KBM-7 (cell line): Measurements from ENCODE around the gene TULP3.

Experiments used
- DNase-seq: peaks from one replicate; pipeline ENCODE4 v3.0.0-alpha.2; 2015
- in situ Hi-C: fragments of 300-500 bp; cut with MboI; formaldehyde crosslinking; loops from 2 replicates; pipeline ENCODE4 v1.14.3; 2020; ENCODE audit warnings: low sequenced_read_pairs, low pct_unique_long_range_greater_than_20kb, mixed read lengths

Gene TULP3

DNA sequence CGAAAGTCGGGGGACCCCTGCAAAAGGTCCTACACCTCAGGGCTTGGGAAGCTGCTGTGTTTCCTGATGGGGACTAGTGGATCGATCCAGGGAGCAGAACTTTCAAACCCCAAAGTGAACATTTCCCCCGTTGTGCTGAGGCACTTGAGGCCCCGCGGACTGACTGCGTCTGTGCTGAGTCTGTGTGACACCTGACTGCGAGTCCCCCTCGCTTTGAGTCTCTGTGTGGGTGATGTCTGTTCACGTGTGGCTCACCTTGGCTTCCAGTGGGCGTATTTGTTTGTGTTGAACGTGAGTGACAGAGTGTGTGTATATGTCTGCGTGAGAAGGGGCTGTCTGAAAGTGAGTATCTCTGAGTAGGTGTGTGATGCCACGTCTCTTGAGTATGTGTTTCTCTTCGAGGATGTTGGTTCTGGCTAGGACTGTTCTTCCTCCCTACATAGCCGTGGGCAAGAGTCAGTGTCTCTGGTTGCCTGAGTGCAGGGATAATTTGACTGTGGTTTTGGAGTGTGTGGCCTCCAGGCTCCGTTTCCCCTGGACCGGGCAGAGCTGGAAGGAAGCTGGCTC, 69.8 kb downstream of the TULP3 start:
- DNase-seq, result peak; percentile 41
- in situ Hi-C loops, result no loop called here

DNA sequence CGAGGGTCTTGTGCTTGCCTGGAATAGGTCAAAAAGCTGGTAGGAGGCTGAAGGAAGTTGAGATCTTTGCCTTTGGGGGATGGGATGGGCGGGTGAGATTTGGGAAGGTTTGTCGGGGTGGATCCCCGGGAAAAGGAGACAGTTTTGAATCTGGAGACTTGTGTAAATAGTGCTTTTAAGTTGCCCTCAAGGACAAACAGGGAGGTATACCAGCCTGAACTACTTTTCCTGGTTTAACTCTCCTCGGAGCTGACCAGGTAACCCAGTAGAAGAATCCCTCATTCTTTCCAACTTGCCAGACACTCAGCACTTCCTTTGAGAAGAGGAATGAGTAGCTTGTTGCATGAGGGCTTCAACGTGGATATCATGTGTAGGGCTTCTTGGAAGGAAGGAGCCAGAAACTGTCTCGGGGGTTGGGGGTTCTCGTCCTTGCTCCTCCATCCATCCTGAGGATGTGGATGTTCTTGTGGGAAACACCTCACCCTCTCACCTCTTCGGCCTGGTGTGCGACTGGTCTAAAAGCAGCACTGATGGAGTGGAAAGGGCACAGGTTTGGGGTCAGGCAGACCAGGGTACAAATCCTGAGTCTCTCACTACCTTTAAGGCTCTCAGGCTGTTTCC, 70.4 kb downstream of the TULP3 start:
- in situ Hi-C loops, result no loop called here
- peak; percentile 12 for DNase-seq

DNA sequence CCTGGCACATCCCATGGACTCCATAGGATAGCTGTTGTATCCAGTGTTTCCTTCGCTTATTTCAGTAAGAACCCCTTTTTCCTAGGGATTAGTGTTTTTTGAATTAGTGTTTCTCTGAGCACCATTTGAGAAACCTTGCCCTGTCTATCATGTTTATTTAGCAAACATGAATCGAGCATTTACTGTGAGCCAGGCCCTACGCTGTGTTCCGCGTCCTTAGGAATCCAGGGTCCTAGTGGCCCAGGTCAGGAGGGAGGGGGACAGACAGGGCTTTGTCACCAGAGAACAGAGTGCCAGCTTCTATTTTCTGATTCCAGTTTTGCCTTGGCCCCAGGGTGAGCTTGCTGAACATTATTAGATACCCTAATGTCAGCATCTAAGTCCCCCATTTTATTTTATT, 71.0 kb downstream of the TULP3 start:
- DNase-seq, result no peak
- in situ Hi-C loops, result no loop called here

DNA sequence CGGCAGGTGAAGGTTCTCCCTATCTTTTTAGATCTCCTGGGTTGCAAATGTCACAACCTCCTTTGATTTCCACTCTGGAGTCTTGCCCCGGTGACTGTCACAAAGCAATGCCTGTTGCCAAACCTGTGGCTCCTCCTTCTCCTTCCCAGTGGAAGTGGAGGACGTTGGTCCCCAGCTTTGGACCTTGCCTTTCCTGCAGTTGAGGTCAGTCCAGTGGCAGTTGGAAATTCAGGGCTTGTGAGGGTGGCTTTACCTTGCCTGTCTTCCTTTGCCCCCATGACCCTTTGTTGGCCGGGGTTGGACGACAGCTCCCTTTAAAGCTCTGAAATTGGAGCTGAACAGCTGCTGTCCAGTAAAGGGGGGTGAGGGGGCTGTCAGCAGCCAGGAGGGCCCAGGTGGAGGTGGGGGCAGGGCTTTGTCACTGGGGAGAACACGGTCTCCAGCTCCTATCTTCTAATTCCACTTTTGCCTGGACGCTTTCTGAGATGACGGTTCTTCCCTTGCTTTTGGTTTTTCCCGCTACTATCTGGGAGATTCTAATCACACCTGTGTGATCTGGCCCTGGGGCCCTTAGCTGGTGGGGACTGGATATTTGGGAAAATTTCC, 72.6 kb downstream of the TULP3 start:
- no peak for DNase-seq
- in situ Hi-C loops, result no loop called here

DNA sequence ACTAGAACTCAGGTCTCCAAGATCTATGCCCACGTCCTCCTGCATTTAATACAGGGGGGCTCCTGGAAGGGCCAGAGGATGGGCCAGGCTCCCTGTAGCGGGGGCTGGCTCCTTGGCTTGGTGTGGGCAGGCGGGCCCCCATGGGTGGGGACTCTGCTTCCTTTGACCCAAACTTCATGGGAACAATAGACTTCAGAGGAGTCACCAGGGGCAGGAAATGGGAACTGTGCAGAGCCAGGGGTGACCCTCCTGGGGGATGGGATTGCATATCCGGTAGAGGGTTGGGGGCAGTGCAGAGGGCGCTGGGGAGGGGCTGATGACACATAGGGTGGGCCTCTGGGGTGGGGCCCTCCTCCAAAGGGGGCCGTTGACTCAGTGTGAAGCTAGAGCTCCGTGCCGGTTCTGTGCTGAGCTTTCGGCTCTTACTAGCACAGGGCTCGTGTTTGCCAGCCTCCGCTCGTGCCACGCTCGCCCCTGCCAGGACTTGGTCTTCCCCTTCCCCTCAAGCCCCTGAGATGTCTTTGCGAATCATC, 73.1 kb downstream of the TULP3 start:
- no peak for DNase-seq

DNA sequence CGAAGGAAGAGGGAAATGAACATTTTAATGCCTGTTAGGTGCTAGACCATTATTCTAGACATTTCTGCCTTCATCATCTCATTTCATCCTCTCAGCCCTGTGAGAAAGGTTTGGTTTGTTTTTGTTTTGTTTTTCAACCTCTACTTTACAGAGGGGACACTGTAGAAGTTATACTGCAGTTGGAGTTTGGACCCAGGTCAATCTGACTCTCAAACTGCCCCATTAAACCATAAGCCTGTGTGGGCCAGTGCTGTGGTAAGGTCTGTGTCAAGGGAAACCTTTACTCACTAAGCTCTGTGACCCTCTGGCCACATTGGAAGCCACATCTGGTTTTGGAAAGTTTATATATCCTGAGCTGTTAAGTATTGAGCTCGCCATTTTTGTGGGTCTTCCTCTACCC, 77.0 kb downstream of the TULP3 start:
- no peak for DNase-seq
- in situ Hi-C loops, result no loop called here

More for the DNA sequence above, 73.1 kb downstream of the TULP3 start:
- in situ Hi-C loops, result no loop called here

DNA sequence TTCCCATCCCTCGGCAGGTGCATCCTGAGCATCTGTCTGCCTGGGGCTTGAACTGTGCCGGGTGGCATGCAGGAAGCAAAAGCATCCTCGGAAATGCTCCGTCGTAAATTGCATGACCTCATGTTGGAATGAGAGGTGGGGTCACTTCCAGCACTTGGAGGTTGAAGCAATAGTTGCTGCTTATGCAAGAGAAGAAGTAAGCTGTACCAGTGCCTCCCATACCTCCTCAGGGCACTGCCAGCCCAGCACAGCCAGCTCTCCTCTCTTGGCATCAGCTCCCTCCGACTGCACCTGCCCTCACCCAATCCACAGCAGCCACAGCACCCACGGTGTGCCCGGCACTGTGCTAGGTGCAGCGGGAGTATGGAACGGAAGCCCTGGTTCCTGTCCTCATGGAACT, 80.1 kb downstream of the TULP3 start:
- in situ Hi-C loops, result no loop called here
- no peak for DNase-seq

DNA sequence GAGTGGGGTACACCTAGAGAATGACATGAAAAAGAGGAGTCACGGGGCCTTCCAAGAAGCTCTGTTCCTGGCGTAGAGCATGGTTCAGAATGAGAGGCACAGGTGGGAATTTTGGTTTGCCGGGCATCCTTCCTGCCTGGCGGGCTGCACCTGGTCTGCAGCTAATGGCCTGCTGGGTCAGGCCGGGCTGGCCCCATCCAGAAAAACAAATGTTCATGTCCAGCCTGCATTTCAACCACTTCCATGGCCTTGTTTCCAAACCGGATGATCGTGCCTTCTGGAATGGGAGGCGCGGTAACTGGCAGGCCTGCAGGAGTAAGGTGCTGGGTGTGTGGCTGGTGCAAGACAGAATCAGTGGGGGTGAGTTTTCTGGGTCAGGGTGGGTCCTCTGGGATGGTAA, 82.9 kb downstream of the TULP3 start:
- no peak for DNase-seq
- in situ Hi-C loops, result no loop called here

DNA sequence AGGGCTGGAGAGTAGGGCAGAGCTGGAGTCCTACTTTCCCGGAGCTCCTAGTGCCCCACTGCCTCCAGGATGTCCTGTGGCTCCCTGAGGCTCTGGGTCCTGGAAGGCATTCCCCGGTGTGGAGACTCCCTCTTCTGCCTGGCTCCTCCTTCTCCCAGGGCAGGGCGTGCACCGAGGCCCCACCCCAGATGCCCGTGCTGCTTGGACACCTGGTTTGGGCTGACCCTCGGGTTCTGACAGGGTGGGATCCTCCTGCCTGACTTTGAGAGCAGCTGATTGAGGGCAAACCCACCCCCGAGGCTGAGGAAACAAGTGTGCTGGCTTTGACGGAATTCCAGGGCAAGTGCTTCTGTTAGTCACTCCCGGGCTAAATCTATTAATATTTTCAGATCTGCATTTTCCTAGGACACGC, 83.9 kb downstream of the TULP3 start:
- DNase-seq, result no peak
- in situ Hi-C loops, result no loop called here

DNA sequence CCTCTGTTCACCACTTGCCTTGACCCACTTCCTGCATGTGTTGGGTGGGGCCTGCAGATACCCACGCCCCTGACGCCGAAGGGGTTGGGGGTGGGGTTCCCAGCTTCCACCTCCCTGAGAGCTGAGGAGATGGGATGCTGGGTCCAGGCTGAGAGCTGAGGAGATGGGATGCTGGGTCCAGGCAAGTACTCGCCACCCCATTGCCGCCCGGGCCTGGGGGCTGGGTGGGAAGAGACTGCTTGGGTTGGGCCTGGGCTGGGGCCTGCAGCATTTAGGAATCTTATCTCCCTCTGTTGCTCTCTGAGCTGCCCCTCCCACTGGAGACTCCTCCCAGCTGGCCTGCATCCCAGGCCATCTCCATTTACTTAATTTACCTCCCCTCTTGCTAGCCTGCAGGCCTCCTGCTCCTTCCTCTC, 85.9 kb downstream of the TULP3 start:
- DNase-seq, result no peak

DNA sequence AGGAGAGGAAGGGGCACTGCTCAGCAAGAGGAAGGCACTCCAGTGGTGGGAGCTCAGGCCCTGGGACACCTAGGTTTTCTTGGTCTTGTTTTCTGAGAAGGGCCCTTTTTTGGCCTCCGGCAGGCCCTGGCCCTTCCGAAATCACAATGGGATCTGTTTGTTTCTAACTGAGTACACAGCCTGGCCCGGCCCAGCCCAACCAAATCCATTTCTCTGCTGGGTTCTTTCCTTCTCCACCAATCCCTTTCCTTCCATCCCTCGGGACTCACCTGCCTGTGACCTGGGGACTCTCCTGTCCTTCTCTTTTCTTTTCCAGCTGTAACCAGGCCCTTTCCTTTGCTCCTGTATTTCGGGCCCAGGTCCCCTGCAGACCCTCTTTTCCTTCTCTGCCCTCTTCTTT, 87.1 kb downstream of the TULP3 start:
- in situ Hi-C loops, result no loop called here
- DNase-seq, result no peak

More for the DNA sequence above, 85.9 kb downstream of the TULP3 start:
- in situ Hi-C loops, result no loop called here

DNA sequence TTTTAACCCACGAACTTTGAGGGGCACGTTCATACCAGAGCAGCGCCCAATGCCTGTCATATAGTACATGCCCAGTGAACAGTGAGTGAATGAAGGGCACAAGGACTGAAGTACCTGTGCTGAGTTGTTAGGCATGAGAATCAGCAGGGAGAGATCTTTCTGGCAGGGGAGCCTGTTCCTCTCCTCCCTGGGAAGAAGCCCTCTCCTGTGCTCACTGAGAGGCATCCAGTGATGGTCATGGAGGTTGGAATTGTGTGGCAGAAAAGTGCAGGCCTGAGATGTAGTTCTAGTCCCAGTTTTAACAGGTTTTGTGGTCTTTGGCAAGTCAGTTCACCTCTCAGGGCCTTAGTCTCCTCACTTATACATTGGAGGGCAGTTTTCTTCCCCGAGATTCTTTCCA, 89.1 kb downstream of the TULP3 start:
- DNase-seq, result no peak
- in situ Hi-C loops, result no loop called here

DNA sequence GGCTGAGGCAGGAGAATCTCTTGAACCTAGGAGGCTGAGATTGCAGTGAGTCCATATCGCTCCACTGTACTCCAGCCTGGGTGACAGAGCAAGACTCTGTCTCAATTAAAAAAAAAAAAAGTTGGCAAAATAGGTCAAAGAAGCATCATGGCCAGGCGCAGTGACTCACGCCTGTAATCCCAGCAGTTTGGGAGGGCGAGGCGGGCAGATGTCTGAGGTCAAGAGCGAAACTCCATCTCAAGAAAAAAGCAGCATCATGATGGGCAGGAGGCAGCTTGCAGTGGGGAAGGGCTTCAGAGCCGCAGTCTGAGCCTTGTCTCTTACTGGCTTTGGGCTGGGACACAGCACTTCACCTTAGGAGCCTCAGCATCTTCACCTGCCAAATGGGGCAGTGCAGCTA, 89.9 kb downstream of the TULP3 start:
- in situ Hi-C loops, result no loop called here

DNA sequence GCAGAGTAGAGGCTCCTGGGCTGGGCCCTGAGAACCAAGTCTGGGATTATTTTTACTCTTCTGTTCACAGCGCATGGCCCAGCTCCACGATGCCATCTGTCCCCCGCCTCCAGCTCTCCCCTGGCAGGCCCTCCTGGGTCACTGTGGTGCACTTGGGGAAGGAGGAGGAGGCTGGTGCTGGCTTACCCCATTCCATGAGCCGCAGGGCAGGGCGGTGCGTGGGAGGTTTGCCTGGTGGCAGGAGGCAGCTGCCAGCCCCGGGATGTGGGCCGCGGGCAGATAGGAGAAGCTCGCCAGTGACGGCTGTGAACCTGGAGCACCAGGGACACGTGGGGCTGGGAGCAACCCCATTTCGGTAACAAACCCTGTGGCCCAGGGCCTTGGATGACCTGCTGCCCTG, 91.7 kb downstream of the TULP3 start:
- no peak for DNase-seq
- in situ Hi-C loops, result no loop called here

More for the DNA sequence above, 89.9 kb downstream of the TULP3 start:
- no peak for DNase-seq

DNA sequence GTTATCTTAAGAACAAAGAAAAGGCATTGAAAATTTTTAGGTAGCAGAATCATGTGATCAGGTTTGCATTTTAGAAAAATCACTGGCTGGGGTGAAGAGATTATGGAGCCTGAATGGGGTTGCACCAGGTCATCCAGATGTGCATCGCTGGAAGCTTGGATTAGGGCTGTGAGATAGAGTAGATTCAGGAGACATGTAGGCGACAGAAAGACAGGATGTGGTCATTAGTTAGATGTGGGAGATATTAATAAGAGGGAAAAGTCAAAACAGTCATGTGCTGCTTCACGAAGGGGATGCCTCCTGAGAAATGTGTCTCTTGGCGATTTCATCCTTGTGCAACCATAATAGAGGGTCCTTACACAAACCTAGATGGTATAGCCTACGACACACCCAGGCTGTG, 93.6 kb downstream of the TULP3 start:
- in situ Hi-C loops, result no loop called here
- DNase-seq, result no peak

DNA sequence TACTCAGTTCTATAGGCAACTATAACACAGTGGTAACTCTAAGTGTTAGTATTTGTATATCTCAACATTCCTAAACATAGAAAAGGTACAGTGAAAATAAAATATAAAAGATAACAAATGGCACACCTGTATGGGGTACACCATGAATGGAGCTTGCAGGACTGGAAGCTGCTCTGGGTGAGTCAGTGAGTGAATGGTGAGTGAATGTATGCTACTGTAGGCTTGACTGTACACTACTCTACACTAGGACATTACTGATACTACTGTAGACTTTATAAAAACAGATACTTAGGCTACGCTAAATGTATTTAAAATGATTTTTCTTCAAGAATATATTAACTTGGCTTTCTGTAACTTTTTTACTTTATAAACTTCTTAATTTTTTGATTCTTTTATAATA, 94.0 kb downstream of the TULP3 start:
- in situ Hi-C loops, result no loop called here

DNA sequence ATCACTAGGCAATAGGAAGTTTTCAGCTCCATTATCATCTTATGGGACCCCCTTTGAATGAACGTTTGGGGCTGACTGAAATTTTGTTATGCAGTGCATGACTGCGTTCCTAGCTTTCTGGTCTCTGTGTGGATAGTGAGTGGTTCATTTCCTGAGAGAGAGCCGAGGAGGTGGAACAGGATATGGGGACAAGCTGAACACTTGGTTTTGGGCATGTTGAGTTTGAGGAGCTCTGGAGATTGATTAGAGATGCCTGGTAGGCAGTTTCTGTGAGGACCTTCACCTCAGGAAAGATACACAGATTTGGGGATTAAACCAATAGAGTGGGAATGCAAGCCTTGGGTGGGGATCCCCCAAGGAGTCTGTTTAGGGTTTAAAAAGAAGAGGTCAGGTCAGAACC, 96.2 kb downstream of the TULP3 start:
- DNase-seq, result no peak
- in situ Hi-C loops, result no loop called here

More for the DNA sequence above, 94.0 kb downstream of the TULP3 start:
- DNase-seq, result no peak

DNA sequence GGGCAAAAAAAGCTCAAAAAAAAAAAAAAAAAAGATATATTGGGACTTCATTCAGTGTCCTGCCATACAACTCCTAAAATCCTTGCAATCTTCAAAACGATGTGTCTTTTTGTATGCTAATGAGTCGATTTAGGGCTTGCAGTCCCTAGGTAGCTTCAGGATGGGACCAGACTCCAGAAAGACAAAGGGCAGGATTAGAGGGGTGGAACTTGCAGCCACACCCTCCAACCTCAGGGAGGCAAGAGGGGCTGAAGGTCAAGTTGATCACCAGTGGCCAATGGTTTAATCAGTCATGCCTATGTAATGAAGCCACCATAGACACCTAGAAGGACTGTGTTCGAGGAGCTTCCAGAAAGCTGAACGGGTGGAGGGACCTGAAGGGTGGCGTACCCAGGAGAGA, 97.8 kb downstream of the TULP3 start:
- DNase-seq, result no peak
- in situ Hi-C loops, result no loop called here
